A549 (cell line): ENCODE results near the gene NCAM2. TPM values are rescaled to one million over a fixed set of nuclear protein-coding genes. Genes with fewer than 3 reads are reported as not detected.

ENCODE experiments used
- ATAC-seq, 2 experiments: fragments of 200-7000 bp in 1 of 2; fragments of >200 bp in 1 of 2; cut with Nextera tagmentation in 1 of 2; cut with Tn5 transposase in 1 of 2; 3 replicates each; pipeline versions ENCODE4 v1.8.0 to v1.9.1; 2018 to 2020; ENCODE audit warnings: mild to moderate bottlenecking in 1 of 2, moderate library complexity in 1 of 2
- CTCF ChIA-PET: fragments of 300-600 bp; sonication (Branson Sonifier 250); formaldehyde crosslinking; extraction: SDS; loops from one replicate; lab custom pipeline; 2021; ENCODE audit warnings: antibody characterized with exemption, inconsistent platforms; lab: Yijun Ruan, JAX
- POLR2A ChIA-PET: fragments of 350-600 bp; formaldehyde crosslinking; extraction: SDS; loops from one replicate; lab custom pipeline; 2021; ENCODE audit warnings: antibody characterized with exemption, inconsistent platforms; lab: Yijun Ruan, JAX
- DNase-seq, 2 experiments: peaks; one replicate each; pipeline versions ENCODE4 v3.0.0 to v3.0.0-alpha.2; 2011 to 2016; ENCODE audit warnings: low read depth in 1 of 2, low spot score in 1 of 2
- FAIRE-seq: peaks from 2 replicates; lab custom pipeline; 2011; peaks lifted over from hg19 to GRCh38; lab: Jason Lieb, UNC
- H3K27ac ChIP-seq, 2 experiments: fragments of >200 bp; sonication (Bioruptor Twin); formaldehyde crosslinking; 3 replicates each; pipeline ENCODE4 v1.5.1; 2016 to 2017
- H3K4me1 ChIP-seq: fragments of >200 bp; sonication (Bioruptor Twin); formaldehyde crosslinking; 3 replicates; pipeline ENCODE4 v1.6.1; 2016
- H3K4me2 ChIP-seq: fragments of >200 bp; sonication (Bioruptor Twin); formaldehyde crosslinking; 3 replicates; pipeline ENCODE4 v1.6.1; 2016
- H3K4me3 ChIP-seq: fragments of >200 bp; sonication (Bioruptor Twin); formaldehyde crosslinking; 3 replicates; pipeline ENCODE4 v1.5.1; 2016
- H3K9me3 ChIP-seq: fragments of >200 bp; sonication (Bioruptor Twin); formaldehyde crosslinking; 3 replicates; pipeline ENCODE4 v1.6.1; 2016
- CBX8 ChIP-seq: fragments of 200-600 bp; sonication (generic); IDR thresholded peaks from 2 replicates; pipeline ENCODE4 v1.6.1; 2016
- CEBPB ChIP-seq, 2 experiments: fragments of >200 bp in 1 of 2; sonication (Bioruptor Twin) in 1 of 2; formaldehyde crosslinking in 1 of 2; IDR thresholded peaks; 2 replicates each; pipeline ENCODE4 v1.6.1; 2012 to 2016
- CHD2 ChIP-seq: fragments of 150-350 bp; IDR thresholded peaks from 2 replicates; pipeline ENCODE4 v1.6.1; 2014; ENCODE audit warnings: low read length; ENCODE audit not compliant: partially characterized antibody
- CHD4 ChIP-seq: fragments of 200-600 bp; sonication (generic); IDR thresholded peaks from 2 replicates; pipeline ENCODE4 v1.6.1; 2016; ENCODE audit warnings: antibody characterized with exemption, mild to moderate bottlenecking, borderline replicate concordance
- EHF ChIP-seq: fragments of 250-450 bp; sonication (Bioruptor Pico); IDR thresholded peaks from 2 replicates; pipeline ENCODE4 v1.5.0; 2020; ENCODE audit warnings: mild to moderate bottlenecking
- FOSL2 ChIP-seq, 2 experiments: fragments of 450-650 bp in 1 of 2; fragments of >200 bp in 1 of 2; sonication (Bioruptor Twin) in 1 of 2; formaldehyde crosslinking; IDR thresholded peaks; 2 replicates each; pipeline versions ENCODE4 v1.5.0 to v1.6.1; 2016 to 2020; ENCODE audit warnings: mild to moderate bottlenecking in 1 of 2, moderate library complexity in 1 of 2
- FOXS1 ChIP-seq: fragments of 250-450 bp; sonication (Bioruptor Pico); IDR thresholded peaks from 2 replicates; pipeline ENCODE4 v1.5.0; 2020; ENCODE audit warnings: mild to moderate bottlenecking, moderate library complexity
- HDAC2 ChIP-seq: fragments of 200-600 bp; sonication (generic); IDR thresholded peaks from 2 replicates; pipeline ENCODE4 v1.6.1; 2016
- HEYL ChIP-seq: fragments of 250-450 bp; sonication (Bioruptor Pico); IDR thresholded peaks from 2 replicates; pipeline ENCODE4 v1.8.0; 2021; ENCODE audit warnings: mild to moderate bottlenecking, moderate library complexity
- HOXB13 ChIP-seq: fragments of 250-450 bp; sonication (Bioruptor Pico); IDR thresholded peaks from 2 replicates; pipeline ENCODE4 v1.5.0; 2020; ENCODE audit warnings: low read depth, mild to moderate bottlenecking, moderate library complexity
- HOXB5 ChIP-seq: fragments of 250-450 bp; sonication (Bioruptor Pico); IDR thresholded peaks from 2 replicates; pipeline ENCODE4 v1.5.0; 2020; ENCODE audit warnings: mild to moderate bottlenecking, moderate library complexity
- JUNB ChIP-seq: fragments of >200 bp; sonication (Bioruptor Twin); formaldehyde crosslinking; IDR thresholded peaks from 2 replicates; pipeline ENCODE4 v1.6.1; 2016
- KDM1A ChIP-seq: fragments of 200-600 bp; sonication (generic); IDR thresholded peaks from 2 replicates; pipeline ENCODE4 v1.6.1; 2016; ENCODE audit warnings: low read depth, mild to moderate bottlenecking
- KDM5A ChIP-seq: fragments of 200-600 bp; sonication (generic); IDR thresholded peaks from 2 replicates; pipeline ENCODE4 v1.6.1; 2016; ENCODE audit warnings: antibody characterized with exemption, mild to moderate bottlenecking
- MAFK ChIP-seq: fragments of 450-650 bp; IDR thresholded peaks from 2 replicates; pipeline ENCODE4 v1.6.1; 2014; ENCODE audit not compliant: partially characterized antibody
- MAZ ChIP-seq: fragments of 150-350 bp; IDR thresholded peaks from 2 replicates; pipeline ENCODE4 v1.6.1; 2014; ENCODE audit warnings: antibody characterized with exemption, low read depth, low read length, borderline replicate concordance
- POLR2A ChIP-seq: IDR thresholded peaks from 2 replicates; pipeline ENCODE4 v1.6.1; 2012; ENCODE audit warnings: mild to moderate bottlenecking, low read length
- RAD21 ChIP-seq, 2 experiments: fragments of >200 bp in 1 of 2; sonication (Bioruptor Twin) in 1 of 2; formaldehyde crosslinking in 1 of 2; IDR thresholded peaks in 1 of 2; conservative IDR thresholded peaks in 1 of 2; 2 replicates in 1 of 2; 3 replicates in 1 of 2; pipeline ENCODE4 v1.6.1; 2012 to 2018; ENCODE audit warnings: inconsistent platforms in 1 of 2
- RFX5 ChIP-seq: fragments of 450-650 bp; IDR thresholded peaks from 2 replicates; pipeline ENCODE4 v1.7.1; 2014; ENCODE audit warnings: antibody characterized with exemption, mild to moderate bottlenecking, moderate library complexity
- RNF2 ChIP-seq: fragments of 200-600 bp; sonication (generic); IDR thresholded peaks from 2 replicates; pipeline ENCODE4 v1.6.1; 2016; ENCODE audit warnings: low read depth, mild to moderate bottlenecking, antibody characterized with exemption, moderate library complexity, borderline replicate concordance
- SREBF2 ChIP-seq: fragments of 450-650 bp; IDR thresholded peaks from 2 replicates; pipeline ENCODE4 v1.6.1; 2014; ENCODE audit warnings: mild to moderate bottlenecking, moderate library complexity
- TFCP2L1 ChIP-seq: fragments of 250-450 bp; sonication (Bioruptor Pico); IDR thresholded peaks from 2 replicates; pipeline ENCODE4 v1.5.0; 2021; ENCODE audit warnings: mild to moderate bottlenecking
- TP53 ChIP-seq: fragments of 250-450 bp; sonication (Bioruptor Pico); IDR thresholded peaks from 2 replicates; pipeline ENCODE4 v1.5.0; 2021; ENCODE audit warnings: mild to moderate bottlenecking, moderate library complexity
- ZC3H11A ChIP-seq: fragments of 450-650 bp; IDR thresholded peaks from 2 replicates; pipeline ENCODE4 v1.6.1; 2014; ENCODE audit warnings: antibody characterized with exemption, mild to moderate bottlenecking
- WGBS: methylation state at CpG from one replicate; pipeline ENCODE4 v1.1.6; 2017; ENCODE audit errors: missing lambda C conversion rate; 5-methylcytosine and 5-hydroxymethylcytosine counted together
- polyA plus RNA-seq, 4 experiments: library from polyadenylated mRNA; depleted of rRNA in 3 of 4; stranded (reverse); fragments of >200 nt; fragmentation: RNase III in 1 of 4; extraction: RNeasy Plus Mini Kit Qiagen cat#74134 plus additional on column Dnase treatment in 1 of 4; gene quantifications; 2 replicates in 3 of 4; 3 replicates in 1 of 4; pipeline ENCODE4 v1.2.3, GENCODE V29; 2011 to 2017
- TF ChIP-seq, protein P1 (sequence below): fragments of 150-350 bp; IDR thresholded peaks from 2 replicates; pipeline ENCODE4 v1.6.1; 2014; ENCODE audit warnings: low read depth, mild to moderate bottlenecking, low read length
- TF ChIP-seq, protein P2 (sequence below): fragments of 250-450 bp; sonication (Bioruptor Pico); IDR thresholded peaks from 2 replicates; pipeline ENCODE4 v1.5.0; 2020; ENCODE audit warnings: low read depth, mild to moderate bottlenecking, moderate library complexity
- TF ChIP-seq, protein P3 (sequence below): IDR thresholded peaks from 2 replicates; pipeline ENCODE4 v1.6.1; 2012
- TF ChIP-seq, protein P4 (sequence below): fragments of >200 bp; sonication (Bioruptor Twin); formaldehyde crosslinking; IDR thresholded peaks from 3 replicates; pipeline ENCODE4 v1.5.1; 2016

Gene NCAM2
- polyA plus RNA-seq, 2 of the 4 experiments (the other 2 are of a cell fraction): not detected

DNA sequence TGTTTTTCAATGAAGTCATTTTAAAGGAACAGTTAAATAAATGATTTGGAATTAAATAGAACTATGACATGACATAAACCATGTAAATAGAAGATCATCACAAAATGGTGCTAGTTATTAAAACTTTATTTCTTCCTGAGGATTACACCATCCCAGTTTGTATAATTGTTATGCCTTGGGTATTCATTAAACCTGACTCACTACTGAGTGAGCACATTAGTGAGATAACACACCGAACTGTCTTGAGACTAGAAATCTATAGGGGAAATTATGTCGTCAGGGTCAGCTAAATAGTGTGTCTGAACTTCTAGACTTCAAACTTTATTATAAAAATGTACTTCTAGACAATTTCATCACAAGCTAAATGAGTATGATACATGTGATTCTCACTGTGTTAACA lies 189.4 kb downstream of the NCAM2 start:
- 0% methylated on average over 2 of the region's 2 CpGs for WGBS
- H3K4me2 ChIP-seq: no peak overlapping the region
- POLR2A ChIA-PET: no interaction called here

DNA sequence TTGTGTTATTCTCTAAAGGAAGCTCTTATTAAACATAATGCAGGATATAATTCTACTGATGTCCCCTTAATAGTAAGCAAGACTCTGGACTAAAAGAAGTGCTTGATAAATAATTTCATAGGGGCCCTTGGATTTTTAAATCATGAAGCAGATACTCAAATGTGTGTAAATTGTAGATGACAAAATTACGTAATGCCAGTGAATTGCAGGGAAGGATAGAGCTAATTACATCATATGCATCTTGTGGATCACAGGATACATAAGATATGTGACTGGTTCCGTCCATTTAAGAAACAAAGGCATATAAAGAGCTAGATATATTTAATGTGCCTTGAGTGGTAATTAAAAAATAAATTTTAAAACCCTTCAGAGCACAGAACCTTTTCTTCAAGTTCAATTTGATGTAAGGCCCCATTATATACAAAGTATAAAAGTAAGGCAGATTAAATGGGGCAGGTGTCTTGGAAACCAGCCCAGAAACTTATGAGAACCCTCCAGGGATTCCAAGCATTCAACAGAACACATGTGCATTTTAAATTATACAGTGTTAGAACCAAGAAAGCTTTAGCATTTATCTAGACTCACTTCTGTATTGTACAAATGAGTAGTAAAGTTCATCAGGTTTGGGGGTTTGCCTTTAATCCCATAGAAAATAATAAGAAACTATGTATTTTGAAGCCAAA lies 190.4 kb downstream of the NCAM2 start:
- WGBS: 3% methylated on average over 2 of the region's 2 CpGs
- TF ChIP-seq RNF2: no peak
- TF ChIP-seq RFX5: no peak
- TF ChIP-seq FOXS1 (CRISPR knock-in tag): no peak
- TF ChIP-seq, protein P1, sequence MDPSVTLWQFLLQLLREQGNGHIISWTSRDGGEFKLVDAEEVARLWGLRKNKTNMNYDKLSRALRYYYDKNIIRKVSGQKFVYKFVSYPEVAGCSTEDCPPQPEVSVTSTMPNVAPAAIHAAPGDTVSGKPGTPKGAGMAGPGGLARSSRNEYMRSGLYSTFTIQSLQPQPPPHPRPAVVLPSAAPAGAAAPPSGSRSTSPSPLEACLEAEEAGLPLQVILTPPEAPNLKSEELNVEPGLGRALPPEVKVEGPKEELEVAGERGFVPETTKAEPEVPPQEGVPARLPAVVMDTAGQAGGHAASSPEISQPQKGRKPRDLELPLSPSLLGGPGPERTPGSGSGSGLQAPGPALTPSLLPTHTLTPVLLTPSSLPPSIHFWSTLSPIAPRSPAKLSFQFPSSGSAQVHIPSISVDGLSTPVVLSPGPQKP: no peak
- TF ChIP-seq, protein P2, sequence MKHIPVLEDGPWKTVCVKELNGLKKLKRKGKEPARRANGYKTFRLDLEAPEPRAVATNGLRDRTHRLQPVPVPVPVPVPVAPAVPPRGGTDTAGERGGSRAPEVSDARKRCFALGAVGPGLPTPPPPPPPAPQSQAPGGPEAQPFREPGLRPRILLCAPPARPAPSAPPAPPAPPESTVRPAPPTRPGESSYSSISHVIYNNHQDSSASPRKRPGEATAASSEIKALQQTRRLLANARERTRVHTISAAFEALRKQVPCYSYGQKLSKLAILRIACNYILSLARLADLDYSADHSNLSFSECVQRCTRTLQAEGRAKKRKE (CRISPR knock-in tag): no peak
- TF ChIP-seq EHF (CRISPR knock-in tag): no peak
- no peak for TF ChIP-seq TFCP2L1 (CRISPR knock-in tag)
- no peak for TF ChIP-seq JUNB
- no peak for TF ChIP-seq POLR2A
- TF ChIP-seq, protein P3, sequence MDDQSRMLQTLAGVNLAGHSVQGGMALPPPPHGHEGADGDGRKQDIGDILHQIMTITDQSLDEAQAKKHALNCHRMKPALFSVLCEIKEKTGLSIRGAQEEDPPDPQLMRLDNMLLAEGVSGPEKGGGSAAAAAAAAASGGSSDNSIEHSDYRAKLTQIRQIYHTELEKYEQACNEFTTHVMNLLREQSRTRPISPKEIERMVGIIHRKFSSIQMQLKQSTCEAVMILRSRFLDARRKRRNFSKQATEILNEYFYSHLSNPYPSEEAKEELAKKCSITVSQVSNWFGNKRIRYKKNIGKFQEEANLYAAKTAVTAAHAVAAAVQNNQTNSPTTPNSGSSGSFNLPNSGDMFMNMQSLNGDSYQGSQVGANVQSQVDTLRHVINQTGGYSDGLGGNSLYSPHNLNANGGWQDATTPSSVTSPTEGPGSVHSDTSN: no peak
- no peak for TF ChIP-seq MAZ
- TF ChIP-seq HDAC2: no peak
- no peak for TF ChIP-seq KDM1A
- Histone ChIP-seq H3K27ac (no peak overlapping the region), H3K4me2 (no peak overlapping the region), H3K4me1 (no peaks in the 10 kb centered on the region), H3K9me3 (no peaks in the 10 kb centered on the region), H3K4me3 (no peak overlapping the region)
- DNase-seq: no peak
- FAIRE-seq: no peak
- ChIA-PET POLR2A (no interaction called here), CTCF (no interaction called here)
- no peak for ATAC-seq

More for the DNA sequence above, 189.4 kb downstream of the NCAM2 start:
- CTCF ChIA-PET: no interaction called here
- ATAC-seq (no peak), FAIRE-seq (no peak), DNase-seq (no peak)
- Histone ChIP-seq H3K4me3 (no peak overlapping the region), H3K27ac (no peak overlapping the region), H3K4me1 (no peaks in the 10 kb centered on the region), H3K9me3 (no peaks in the 10 kb centered on the region)
- TF ChIP-seq CBX8 (no peak), HEYL (CRISPR knock-in tag) (no peak), FOXS1 (CRISPR knock-in tag) (no peak), CHD2 (no peak)

DNA sequence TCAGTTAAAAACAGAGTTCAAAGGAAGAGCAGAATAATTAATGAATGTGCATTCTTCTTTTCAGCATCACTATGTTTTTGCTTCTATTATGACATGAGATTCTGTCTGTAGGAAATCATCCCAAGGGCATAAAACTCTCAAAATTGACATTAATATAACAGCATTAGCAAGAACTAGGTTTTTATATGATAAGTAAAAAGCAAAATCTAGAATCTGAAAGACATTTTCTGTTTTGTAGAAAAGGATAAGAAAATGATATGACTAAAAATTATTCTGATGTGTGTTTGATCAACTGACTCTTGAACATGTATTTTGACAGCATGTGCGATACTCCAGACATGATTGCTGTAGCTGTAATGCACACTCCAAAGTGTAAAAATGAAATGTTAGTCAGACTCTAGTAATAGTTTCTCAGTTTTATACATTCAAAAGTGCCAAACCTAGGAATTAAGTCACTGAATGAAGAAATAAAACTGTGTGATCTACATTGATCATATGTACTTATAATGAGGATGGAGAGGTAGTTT lies 197.3 kb downstream of the NCAM2 start:
- CTCF ChIA-PET: no interaction called here
- ATAC-seq (no peak), FAIRE-seq (no peak), DNase-seq (no peak)
- Histone ChIP-seq H3K27ac (no peak overlapping the region), H3K4me3 (no peak overlapping the region), H3K9me3 (no peaks in the 10 kb centered on the region), H3K4me1 (no peaks in the 10 kb centered on the region), H3K4me2 (no peak overlapping the region)
- 32% methylated on average over 1 of the region's 1 CpG for WGBS
- POLR2A ChIA-PET: no interaction called here
- no peak for TF ChIP-seq KDM5A
- TF ChIP-seq, protein P4, sequence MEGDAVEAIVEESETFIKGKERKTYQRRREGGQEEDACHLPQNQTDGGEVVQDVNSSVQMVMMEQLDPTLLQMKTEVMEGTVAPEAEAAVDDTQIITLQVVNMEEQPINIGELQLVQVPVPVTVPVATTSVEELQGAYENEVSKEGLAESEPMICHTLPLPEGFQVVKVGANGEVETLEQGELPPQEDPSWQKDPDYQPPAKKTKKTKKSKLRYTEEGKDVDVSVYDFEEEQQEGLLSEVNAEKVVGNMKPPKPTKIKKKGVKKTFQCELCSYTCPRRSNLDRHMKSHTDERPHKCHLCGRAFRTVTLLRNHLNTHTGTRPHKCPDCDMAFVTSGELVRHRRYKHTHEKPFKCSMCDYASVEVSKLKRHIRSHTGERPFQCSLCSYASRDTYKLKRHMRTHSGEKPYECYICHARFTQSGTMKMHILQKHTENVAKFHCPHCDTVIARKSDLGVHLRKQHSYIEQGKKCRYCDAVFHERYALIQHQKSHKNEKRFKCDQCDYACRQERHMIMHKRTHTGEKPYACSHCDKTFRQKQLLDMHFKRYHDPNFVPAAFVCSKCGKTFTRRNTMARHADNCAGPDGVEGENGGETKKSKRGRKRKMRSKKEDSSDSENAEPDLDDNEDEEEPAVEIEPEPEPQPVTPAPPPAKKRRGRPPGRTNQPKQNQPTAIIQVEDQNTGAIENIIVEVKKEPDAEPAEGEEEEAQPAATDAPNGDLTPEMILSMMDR: no peak
- no peak for TF ChIP-seq TP53
- no peak for TF ChIP-seq CHD4
- TF ChIP-seq HOXB13: no peak
- no peak for TF ChIP-seq HOXB5
- no peak for TF ChIP-seq JUNB
- TF ChIP-seq RAD21 (conservative IDR thresholded peaks at IDR 0.05 in 1 of 2, IDR thresholded peaks at IDR 0.05 in 1 of 2): no peak
- no peak for TF ChIP-seq FOSL2 (IDR thresholded peaks at IDR 0.05)
- no peak for TF ChIP-seq FOSL2 (CRISPR knock-in tag; IDR thresholded peaks at IDR 0.05)
- TF ChIP-seq SREBF2: no peak
- no peak for TF ChIP-seq CEBPB (IDR thresholded peaks at IDR 0.05)
- no peak for TF ChIP-seq HDAC2
- TF ChIP-seq HEYL (CRISPR knock-in tag): no peak
- TF ChIP-seq ZC3H11A: no peak
- no peak for TF ChIP-seq MAFK
